CD4-positive, alpha-beta T cell treated with Interleukin-2 at 100 ng/mL for 4 hours (primary cell): ENCODE measurements around the gene HEXA.

Experiments used
- DNase-seq: peaks from one replicate; pipeline ENCODE4 v3.0.0-alpha.2; 2020; ENCODE audit warnings: low spot score

Gene HEXA

GRCh38 chr15:72375501-72375845 is 341 bp downstream of the HEXA start:
- DNase-seq, result no peak

GRCh38 chr15:72372361-72372760 is 3.5 kb downstream of the HEXA start:
- no peak for DNase-seq

GRCh38 chr15:72369964-72370363 is 5.8 kb downstream of the HEXA start:
- DNase-seq, result no peak

DNA sequence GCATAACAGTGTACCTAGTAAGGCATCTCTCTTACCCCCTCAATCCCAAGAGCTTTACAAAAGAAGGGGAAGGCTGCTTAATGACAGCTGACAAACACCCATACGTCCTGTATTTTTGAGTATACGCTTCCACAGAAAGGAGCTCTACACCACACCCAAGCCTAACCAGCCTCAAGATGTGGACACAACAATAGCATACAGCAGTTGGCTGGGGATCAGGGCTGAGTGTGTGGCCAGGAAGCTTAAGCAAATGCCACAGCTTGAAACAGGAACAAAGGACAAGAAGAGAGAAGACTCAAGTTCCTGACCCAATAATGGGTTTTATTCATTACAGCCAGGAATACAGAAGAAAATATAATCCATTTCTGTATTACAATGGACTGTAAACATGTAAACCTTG is 6.9 kb downstream of the HEXA start:
- DNase-seq, result no peak

- no peak for DNase-seq
These were observed 7.5 kb downstream of the HEXA start for GRCh38 chr15:72368325-72368724.

- DNase-seq, result peak; percentile 27
These were observed 10.0 kb downstream of the HEXA start for GRCh38 chr15:72365844-72366243.

- DNase-seq, result no peak
These were observed 14.6 kb downstream of the HEXA start for GRCh38 chr15:72361176-72361575.

- DNase-seq, result no peak
These were observed 17.1 kb downstream of the HEXA start for GRCh38 chr15:72358650-72359171.

DNA sequence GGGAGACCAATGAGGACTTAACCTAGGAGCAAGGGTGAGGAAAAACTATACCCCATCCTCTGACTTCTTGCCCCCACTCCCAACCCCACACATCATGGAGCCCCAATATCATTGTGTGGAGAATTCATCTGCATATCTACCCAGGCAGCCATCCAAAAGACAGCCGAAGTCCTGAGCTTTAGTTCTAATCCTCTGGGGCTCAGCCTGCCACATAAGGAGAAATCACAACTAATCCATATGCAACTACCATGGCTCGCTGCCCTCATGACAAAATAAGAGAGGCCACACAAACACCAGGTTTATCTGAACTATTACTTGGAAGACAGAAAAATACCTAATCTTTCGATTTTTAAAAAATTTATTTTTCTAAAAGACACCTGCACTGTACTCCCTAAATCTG is 17.7 kb downstream of the HEXA start:
- DNase-seq, result no peak

DNA sequence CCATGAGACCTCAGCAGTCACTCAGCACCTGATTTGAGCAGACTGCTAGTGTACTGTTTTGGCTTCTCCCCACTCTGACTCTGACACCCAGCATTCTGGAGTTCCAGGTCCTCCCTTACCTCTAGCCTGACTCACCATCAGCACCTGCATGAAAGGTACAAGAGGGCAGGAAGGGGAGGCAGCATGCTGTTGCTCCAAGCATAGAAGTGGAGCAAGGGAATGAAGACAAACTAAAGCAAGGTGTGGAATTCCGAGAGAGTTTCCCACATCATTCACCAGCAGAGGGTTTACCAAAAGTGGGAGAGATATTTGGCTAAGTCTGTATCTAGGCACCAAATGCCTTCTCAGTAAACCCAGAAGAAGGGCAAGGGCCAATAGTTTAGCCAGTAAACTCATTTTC is 21.3 kb downstream of the HEXA start:
- DNase-seq, result no peak

GRCh38 chr15:72353266-72353665 is 22.5 kb downstream of the HEXA start:
- no peak for DNase-seq

GRCh38 chr15:72345806-72346205 is 30.0 kb downstream of the HEXA start:
- no peak for DNase-seq

GRCh38 chr15:72345280-72345679 is 30.5 kb downstream of the HEXA start:
- no peak for DNase-seq

- DNase-seq, result no peak
These were observed 31.2 kb downstream of the HEXA start for GRCh38 chr15:72344602-72345001.

DNA sequence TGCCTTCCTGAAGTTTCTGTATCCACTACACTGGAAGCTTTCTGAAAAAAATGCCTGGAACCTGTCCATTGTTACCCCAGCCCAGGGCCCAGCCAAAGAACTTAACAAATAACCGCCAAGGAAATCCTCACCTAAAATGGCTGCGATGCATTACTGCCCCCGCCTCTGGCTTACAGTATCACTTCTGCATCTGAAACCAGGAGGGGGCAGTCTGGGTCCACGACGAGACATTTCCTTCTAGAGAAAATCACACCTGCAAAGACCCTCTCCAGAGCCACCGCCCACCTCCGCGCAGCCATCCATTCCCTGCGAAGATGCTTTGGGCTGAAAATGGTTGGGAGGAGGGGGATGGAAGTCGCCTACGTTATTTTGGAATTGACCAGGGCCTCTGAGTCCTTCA is 33.4 kb downstream of the HEXA start:
- peak; percentile 33 for DNase-seq

GRCh38 chr15:72341361-72341760 is 34.5 kb downstream of the HEXA start:
- DNase-seq, result no peak

DNA sequence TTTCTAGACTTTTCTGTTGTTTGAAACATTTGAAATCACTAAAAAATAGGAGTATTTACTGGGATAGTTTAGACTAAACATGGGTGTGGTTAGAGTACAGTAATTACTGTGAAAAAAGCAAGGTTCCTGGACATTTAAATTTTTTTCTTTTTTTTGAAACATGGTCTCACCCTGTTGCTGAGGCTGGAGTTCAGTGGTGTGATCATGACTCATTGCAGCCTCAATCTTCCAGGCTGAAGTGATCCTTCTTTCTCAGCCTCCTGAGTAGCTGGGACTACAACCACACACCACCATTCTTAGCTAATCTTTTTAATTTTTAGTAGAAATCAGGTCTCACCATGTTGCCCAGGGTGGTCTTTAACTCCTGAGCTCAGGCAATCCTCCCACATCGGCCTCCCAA is 35.4 kb downstream of the HEXA start:
- no peak for DNase-seq

GRCh38 chr15:72339777-72340177 is 36.0 kb downstream of the HEXA start:
- no peak for DNase-seq

- no peak for DNase-seq
These were observed 37.0 kb downstream of the HEXA start for GRCh38 chr15:72338617-72339321.

DNA sequence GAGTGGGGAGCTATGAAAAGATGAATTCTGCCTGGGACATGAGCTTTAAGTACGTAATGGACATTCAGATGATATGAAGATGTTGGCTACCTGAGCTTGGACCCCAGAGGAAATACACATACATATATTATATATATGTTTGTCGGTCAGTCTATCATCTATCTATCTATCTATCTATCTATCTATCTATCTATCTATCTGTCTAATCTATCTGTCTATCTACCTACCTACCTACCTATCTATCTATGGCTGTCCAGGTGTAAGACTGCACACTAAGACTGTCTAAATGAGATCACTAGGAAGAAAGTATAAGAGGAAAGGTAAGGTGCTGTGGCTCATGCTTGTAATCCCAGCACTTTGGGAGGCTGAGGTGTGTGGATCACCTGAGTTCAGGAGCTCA is 37.7 kb downstream of the HEXA start:
- DNase-seq, result no peak

GRCh38 chr15:72334842-72335241 is 41.0 kb downstream of the HEXA start:
- no peak for DNase-seq

GRCh38 chr15:72331021-72331420 is 44.8 kb downstream of the HEXA start:
- DNase-seq, result no peak

- DNase-seq, result no peak
These were observed 52.1 kb downstream of the HEXA start for GRCh38 chr15:72323752-72324151.

DNA sequence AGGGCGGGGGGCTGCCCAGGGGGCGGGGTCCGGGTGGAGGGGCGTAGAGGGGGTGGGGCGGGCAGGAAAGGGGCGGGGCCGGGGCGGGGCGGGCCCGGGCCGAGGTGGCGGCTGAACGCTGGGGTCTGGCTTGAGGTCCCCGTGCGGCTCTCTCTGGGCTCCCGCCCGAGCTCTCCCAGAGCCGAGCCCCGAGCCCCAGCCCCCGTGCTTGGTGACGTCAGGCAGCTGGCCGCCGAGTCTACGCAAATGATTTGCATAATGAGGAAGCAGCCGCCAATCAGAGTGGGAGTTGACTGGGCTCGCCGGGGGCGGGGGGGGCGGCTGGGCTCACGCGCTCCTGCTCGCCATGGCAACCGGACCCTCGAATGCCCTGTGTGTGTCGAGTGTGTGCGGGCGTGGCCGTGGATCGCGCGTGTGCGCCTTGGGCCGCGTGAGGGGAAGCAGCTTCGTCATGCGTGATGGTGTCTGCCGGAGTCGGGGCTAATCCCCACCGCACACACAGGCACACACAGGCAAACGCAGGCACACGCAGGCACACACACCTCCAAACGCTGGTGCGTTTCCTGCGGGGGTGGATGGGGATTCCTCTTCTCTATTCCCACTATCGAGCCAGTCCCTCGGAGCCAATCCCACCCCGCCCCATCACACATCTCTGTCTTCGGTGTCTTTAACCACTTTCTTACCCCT is 55.7 kb downstream of the HEXA start, which contains the start of gene CELF6:
Gene CELF6 (minus strand): TSS at position 173 of the 687 bp plus-strand sequence. CDS start 283 bp downstream, outside the sequence.
- peak; percentile 76 for DNase-seq
